GM19438 (cell line): ENCODE data around the gene VPS37B.
"Not testable (repeated sequence)": the region's sequence is repeated elsewhere in the genome, so short reads cannot be mapped to it uniquely, and the experiment has no call there.

Experiments
- ATAC-seq: cut with Tn5 transposase; IDR thresholded peaks from one replicate; pipeline ENCODE4 v1.9.1; 2021; ENCODE audit warnings: low read depth; ENCODE audit not compliant: unreplicated experiment

The VPS37B gene

DNA sequence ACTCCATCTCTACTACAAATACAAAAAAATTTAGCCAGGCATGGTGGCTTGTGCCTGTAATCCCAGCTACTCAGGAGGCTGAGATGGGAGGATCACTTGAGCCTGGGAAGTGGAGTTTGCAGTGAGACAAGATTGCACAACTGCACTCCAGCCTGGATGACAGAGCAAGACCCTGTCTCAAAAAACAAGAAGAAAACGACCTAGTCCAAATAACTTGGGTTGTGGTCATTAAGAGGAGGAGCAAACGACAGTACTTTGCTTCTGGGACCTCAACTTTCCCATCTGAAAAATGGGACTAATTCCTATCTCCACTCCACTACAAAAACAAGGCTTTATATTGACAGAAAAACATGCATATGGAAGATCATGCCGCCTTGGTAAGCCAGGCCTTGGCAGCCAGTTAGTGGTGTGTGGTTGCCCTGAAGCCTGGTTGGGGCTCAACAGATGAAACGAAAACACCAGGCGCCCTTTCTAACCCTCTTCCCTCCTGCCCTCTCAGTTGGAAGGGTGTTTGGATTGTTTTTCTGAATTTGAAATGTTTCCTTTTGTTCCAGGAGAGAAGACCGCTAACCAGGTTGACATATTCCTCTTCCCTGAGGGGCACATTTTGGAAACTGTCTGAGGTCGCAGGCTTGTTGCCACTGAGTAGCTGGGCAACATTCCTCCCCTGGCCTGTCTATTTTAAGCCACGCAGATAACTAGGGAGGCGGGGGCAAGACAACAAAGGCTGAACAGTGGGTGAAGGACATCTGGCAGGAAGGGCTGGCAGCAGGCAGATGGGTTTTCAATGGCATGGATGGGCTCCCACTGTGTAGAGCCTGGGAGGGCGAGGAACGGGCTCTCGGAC lies 13.7 kb upstream of the VPS37B start:
- no peak for ATAC-seq

DNA sequence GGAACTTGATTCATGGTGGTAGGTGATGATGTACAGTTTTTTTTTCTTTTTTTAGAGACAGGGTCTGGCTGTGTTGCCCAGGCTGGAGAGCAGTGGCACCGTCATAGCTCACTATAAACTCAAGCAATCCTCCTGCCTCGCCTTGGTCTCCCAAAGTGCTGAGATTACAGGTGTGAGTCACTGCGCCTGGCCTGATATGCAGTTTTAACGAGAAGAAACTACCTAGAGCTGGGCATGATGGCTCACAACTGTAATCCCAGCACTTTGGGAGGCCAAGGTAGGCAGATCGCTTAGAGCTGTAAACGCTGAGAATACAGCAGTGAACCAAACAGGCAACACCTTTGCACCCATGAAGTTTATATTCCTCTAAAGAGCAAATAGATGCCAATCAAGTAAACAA lies 13.0 kb upstream of the VPS37B start:
- no peak for ATAC-seq

DNA sequence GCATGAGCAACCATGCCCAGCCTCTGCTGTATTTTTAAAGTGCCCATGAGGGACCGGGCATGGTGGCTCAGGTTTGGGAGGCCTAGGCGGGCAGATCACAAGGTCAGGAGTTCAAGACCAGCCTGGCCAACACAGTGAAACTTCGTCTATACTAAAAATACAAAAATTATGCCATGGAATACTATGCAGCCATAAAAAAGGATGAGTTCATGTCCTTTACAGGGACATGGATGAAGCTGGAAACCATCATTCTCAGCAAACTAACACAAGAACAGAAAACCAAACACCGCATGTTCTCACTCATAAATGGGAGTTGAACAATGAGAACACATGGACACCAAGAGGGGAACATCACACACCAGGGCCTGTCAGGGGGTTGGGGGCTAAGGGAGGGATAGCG lies 9.3 kb upstream of the VPS37B start:
- ATAC-seq = not testable (repeated sequence)

DNA sequence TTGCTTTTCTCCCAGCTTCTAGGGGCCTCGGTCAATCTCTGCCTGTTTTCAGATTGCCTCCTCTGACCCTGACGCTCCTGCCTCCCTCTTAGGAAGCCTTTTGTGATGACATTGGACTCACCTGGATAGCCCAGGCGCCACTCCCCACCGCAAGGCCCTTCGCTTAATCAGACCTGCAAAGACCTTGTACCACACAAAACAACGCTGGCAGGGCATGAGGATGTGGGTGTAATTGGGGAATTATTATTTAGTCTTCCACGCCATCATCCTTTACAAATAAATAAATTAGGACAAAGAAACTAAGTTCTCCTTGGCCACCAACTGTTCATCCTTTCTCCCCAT lies 7.7 kb upstream of the VPS37B start:
- ATAC-seq = no peak

DNA sequence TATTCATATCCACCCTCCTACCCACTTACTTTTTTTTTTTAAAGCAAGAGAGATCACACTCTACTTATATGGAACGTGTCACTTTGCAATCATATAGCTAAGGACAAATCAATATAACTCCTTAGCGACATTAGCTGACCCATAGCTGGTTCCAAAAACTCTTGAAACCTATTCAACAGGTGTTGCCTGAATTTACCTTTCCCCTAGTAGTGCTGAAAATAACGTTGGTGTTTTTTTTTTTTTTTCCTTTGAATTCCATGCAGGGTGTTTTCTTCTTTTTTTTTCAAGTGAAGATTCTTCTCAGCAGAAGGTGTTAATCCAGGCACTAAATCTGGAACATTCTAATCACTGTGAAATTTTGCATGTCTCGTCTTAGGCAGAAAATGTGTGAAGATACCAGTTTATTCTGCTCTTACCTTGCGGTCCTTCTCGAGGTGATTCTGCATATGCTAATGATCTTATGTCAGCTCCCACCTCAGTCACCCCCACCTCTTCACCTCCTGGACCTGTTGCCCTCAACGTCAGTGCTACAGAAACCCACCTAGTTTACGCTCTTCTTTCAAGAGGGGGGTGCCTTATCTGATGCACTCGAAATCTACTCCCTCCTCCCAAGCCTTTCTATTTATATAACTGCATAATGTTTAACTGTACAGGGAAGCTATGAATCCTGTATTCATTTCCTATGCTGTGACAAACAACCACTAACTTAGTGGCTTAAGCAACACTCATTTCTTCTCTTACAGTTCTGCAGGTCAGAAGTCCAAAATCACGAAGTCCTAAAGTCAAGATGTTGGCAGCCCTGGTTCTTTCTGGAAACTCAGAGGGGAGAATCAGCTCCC lies 7.1 kb upstream of the VPS37B start:
- no peak for ATAC-seq

DNA sequence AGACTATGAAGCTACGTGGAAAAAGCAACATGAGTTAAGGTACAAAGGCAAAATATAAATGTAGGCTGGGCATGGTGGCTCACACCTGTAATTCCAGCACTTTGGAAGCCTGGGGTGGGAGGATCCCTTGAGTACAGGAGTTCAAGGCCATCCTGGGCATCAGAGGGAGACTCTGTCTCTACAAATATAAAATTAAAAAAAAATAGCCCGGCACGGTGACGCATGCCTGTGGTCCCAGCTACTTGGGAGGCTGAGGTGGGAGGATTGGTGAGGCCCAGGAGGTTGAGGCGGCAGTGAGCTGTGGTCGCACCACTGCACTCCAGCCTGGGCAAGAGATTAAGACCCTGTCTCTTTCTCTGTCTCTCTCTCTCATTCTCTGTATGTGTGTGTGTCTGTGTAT lies 4.0 kb upstream of the VPS37B start:
- ATAC-seq = no peak

DNA sequence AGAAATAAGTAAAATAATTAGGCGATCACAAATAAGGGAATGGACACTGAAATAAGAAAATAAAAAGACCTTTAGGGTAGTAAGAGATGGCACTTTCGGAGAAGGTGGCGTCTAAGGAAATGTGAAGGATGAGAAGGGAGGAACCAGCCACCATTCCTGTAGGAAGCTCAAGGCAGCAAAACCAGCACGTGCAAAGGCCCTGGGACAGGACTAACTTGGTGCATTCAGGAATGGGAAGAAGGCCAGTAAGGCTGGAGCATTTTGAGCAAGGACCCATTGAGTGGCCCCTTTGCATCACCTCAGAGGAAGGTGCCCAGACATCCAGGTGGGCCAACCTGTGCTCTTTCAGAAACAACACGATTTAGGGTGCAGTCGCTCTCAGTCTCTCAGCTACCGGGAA lies 738 bp upstream of the VPS37B start:
- ATAC-seq = no peak

DNA sequence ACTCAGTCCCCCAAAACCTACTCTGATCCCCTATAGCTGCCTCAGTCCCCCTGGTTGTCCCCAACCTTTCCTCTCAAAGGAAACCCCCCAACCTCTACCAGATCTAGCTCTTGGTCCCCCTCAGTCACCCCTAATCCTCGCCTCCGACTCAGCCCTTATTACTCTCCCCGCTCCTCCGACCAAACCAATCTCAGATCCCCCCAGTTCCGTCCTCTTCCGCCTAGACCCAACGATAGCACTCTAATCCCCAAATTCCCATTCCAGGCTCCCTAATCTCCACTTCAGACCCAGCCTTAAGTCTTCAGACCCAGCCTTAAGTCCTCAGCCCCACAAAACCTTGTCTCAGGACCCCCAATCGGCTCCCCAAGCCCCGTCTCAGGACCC lies 612 bp downstream of the VPS37B start:
- ATAC-seq = no peak

DNA sequence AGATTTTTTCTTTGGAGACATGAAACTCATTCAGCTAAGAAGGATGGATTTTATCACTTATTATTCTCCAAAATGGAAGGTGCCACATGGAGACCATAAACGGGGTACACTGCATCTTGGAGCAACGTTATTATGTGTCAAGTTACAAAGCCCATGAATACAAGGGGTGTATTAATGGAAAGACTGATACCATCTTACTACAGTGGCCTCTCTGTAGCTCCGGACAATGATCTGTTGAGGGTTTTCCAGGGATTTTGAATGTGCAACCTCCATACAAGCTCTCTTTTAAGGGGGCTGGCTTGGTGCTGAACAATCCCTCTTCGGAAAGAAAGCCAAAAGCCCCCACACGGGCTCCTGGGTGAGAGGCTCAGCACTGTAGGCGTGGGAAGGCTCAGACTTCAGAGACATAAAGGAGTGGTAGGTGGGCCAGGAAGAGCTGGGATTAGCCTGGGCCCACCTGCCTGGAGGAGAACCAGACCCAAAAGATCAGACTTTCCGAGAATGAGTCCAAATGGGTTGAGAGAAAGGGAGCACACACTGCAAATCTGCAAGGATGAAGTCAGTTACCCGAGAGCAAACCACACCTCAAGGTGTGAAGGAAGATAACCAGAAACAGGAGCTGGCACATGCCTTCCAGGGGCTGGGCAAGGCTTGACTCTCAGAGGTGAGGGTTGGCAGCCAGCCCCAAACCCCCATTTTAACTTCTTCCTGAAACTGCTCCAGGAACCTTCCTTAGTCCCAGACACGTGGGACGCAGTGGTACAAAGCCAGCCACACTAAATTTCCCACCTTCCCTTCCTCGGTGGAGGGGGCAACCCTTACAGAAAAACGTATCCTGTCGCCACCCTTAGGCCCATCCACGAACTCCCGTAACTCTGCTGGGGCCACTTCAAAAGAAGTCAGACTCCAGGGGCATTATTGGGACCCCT lies 1.5 kb downstream of the VPS37B start:
- no peak for ATAC-seq

DNA sequence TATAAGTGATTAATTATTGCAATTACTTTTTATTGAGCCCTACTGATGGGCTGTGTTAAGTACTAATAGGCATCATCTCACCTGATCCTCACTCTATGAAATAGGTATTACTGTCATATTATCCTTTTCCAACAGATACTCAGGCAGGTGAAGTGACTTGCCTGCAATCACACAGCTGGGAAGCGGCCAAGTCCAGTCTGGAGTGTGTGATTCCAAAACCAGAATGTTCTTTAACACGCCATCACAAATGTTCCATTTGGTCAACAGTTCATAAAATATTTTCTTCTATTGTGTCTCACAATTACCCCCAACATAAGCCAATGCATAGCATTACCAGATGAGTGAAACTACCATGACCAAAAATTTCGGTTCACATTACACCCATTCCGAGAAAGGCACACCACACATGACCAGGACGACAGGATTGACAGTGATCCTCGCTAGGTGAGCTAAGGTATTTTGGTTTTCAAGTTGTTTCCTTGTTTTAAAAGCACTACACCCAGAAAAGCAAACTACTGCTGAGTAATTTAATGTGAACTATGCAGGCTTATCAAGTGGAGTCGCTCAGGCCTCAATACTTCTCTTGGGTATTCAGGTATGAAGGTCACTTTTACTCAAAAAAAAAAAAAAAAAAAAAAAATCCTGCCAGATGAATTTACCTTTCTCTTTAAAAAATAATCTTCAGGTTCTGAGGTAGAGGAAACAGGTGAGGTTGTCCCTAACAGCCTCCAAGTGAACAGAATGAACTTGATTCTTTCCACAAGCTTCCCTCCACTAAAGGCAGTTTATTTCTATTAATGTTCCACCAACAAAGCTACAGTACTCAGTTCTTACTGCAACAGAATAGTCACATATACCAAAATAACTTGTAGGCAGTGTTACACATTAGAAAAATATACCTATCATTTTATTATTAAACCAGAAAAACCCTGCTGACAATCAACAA lies 2.4 kb downstream of the VPS37B start:
- ATAC-seq = no peak

DNA sequence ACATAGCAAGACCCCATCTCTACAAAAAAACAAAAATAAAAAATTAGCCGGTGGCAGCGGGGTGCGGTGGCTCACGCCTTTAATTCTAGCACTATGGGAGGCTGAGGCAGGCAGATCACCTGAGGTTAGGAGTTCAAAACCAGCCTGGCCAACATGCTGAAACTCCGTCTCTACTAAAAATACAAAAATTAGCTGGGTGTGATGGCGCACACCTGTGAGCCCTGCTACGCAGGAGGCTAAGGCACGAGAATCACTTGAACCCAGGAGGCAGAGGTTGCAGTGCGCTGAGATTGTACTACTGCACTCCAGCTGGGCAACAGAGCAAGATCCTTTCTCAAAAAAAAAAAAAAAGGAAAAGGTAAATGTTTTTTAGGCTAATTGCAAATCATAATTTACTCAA lies 3.2 kb downstream of the VPS37B start:
- not testable (repeated sequence) for ATAC-seq

DNA sequence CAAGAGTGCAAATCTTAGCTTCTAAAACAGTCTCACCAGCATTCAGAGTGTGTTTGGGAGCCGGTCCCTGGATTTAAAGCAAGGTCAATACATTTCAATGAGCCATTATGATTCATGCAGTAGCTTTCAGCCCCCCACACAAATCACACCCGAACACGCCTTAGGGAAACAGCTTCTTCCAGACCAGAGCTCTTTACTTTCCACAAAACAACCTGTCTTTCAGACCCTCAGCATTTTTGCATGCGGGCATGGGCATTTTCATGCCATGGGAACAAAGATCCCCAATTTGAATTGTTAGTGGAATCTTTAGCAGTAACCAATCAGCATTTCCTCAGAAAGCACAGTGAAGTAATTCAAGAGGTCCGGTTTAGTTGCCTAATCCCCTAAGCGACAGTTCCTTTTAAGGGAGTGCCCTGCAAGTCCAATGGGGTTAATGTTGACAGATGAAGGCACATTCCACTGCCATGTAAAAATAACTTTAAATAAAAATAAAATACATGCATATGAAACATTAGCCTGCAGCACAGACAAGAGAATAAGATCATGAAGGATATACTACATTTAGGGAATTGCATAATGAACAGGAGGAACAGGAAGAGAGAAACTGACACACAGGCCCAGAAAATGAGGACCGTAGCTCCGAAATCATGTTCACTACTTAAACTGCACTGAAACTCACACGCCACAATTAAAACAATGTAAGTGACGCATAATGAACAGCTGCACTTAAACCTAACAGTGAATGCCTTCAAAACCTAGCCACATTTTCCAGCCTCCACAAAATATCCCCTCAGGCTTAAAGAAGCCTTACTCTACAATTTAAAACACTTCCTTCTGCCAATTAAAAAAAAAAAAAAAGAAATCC lies 4.0 kb downstream of the VPS37B start:
- no peak for ATAC-seq

DNA sequence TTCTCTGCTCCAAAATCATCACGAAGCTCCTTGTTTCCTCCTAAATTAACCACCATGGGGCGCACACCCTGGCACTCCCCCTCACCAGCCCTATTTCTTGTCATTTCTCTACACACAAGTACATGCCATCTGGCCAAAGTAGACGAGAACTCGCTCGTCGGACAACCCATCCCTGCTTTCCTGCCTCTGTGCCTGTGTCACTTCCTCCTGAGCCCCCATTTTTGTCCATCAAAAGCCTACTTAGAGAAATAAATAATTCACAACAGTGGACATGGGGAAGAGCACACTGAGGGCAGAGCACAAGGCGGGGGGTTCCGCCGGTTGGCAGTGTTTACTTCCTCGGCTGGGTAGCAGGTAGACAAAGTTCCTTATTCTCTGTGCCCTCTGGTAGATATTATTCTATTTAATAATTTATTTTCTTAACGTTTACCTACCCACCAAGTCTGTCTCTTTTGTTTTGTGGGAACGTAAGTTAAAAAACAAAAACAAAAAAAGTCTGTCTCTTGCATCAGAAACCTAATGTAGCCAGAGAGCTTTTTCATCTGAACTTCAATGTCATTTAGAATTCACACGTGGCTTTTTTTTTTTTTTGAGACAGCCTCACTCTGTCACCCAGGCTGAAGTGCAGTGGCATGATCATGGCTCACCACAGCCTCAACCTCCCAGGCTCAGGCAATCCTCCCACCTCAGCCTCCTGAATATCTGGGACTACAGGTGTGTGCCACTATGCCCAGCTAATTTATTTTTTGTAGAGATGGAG lies 6.0 kb downstream of the VPS37B start:
- ATAC-seq = no peak

DNA sequence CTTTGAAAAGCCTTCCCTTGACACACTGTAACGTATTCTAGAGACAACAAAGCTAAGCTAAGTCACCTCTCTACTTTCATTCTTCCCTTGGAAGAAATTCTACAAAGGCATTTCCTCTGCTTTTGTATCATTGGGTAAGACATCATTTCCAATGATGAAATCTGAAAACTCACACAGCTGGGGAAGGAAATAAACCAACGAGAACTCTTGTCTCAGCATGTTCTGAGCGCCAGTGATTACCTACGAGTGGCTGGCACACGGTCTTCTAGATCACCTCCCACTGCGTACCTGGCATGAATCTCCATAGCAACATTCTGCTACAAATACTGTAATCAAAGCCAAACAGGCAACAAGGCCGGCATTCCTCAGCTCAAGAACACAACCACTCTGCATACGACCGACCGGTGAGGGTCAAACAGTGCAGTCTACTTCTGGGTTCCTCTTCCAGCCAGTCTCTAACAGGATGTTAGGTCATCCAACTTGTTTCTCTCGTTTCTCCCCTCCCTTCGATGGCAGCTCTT lies 7.6 kb downstream of the VPS37B start:
- ATAC-seq = peak; percentile 50

DNA sequence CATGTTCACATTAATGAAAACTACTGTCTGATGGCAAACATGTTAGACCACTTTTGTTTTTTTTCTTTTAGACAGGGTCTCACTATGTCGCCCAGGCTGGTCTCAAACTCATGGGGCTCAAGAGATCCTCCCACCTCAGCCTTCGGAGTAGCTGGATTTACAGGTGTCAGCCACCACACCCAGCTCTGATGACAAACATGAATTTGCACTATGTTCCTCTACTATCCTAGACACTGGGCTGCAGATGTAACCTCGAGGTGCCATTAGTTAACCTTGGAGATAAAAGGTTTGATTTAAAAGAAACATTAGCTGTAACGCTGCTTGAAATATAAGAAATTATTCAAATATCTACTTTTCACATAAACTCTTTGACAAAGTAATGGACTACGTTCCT lies 8.1 kb downstream of the VPS37B start:
- ATAC-seq = peak; percentile 30

DNA sequence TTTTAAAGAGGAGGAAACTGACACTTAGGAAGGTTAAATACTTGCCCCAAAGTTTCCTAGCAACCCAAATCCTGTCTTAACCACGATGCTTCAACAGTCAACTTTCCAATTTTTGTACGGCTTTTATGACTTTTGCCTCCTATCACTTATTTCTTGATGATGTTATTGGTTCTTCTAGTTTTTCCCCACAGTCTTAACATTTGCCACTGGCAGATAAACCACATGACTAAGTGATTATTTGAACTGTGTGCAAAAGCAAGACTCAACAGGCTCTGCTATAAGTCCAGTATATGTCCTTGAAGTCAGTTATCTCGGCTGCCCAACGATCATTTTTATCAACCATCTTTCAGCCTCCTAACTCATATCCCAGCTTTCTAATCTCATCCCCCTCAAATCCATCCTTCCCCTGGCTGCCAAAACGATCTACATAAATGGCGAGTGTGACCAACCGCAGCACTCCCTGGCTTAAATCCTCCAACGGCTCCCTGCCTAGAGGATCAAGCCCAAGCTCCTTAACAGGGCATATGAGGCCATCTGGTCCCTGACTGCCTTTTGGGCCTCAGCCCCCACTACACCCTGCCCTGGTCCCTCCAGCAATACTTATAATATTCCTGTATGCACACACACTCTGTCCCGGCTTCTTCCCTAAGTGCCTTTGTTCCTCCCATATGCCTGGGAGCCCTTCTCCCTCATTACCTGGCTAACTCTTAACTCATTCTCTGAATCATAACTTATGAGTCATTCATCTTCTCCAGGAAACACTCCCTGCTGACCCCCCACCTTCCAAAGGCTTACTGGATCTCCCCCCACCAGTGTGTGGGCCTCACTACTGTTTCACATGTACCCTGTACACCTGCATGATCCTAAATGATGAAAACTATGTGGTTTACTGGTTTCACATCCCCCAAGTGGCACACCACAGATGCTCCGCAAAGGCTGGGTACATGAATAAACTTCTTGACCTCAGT lies 8.8 kb downstream of the VPS37B start:
- ATAC-seq = peak; percentile 75

DNA sequence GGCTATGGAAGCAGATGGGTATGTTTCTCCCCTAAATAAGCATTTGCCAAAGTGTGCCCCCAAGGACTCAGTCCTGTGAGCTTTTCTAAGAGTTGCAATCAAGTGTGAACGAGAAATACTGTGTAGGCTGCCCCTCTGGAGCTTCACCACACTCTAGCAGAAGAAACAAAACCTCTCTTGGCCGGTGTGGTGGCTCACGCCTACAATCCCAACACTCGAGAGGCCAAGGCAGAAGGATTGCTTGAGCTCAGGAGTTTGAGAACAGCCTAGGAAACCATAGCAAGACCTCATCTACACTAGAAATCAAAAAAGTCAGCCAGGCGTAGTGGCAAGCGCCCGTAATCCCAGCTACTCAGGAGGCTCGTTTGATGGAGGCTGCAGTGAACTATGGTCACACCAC lies 9.8 kb downstream of the VPS37B start:
- ATAC-seq = no peak
